ENCODE measurements around the gene OR9I1. TPM values are rescaled to one million over a fixed set of nuclear protein-coding genes. Genes with fewer than 3 reads are reported as not detected.

OR9I1 gene
- total and polyA plus RNA-seq, 2 of the 4 experiments (the other 2 are of a cell fraction), result not detected

DNA sequence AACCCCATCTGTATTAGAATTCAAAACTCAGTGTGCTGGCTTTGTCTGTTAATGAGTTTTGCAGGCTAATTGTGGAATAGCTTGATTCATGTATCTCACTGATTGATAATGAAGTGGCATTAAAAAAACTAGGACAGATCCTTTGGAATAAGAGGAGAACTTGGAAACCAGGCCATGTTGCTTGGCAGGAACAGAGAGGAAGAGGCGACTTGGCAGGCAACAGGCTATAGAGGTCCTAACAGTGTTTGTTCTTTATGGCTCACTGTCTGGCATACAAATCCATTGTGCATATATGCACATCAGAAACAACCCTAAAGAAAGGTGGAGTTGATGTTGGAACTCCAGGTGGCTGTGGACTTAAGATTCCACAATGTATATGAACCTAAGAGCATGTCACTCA is 17.4 kb upstream of the OR9I1 start:
- H4K20me1 ChIP-seq (ENCODE audit: insufficient read depth, low read length), result no peaks in the 10 kb centered on the region
- no peaks in the 10 kb centered on the region for H3K36me3 ChIP-seq (ENCODE audit: control insufficient read depth, insufficient read depth, low read length)

More for the DNA sequence above, 17.4 kb upstream of the OR9I1 start:
- no peak overlapping the region for H3K27ac ChIP-seq (ENCODE audit: insufficient read depth, low read length)
- H3K4me2 ChIP-seq (ENCODE audit: low read depth, low read length), result no peak overlapping the region
- no peak overlapping the region for H3K23ac ChIP-seq (ENCODE audit: low read depth, low read length)
- no peaks in the 10 kb centered on the region for H3K9me3 ChIP-seq (ENCODE audit: control insufficient read depth, insufficient read depth, low read length)
- ChIA-PET POLR2A (ENCODE audit: unreplicated experiment) (no interaction called here), CTCF (no interaction called here)
- in situ Hi-C loops (cut with MboI; ENCODE audit: low sequenced_read_pairs) (no loop called here), dilution Hi-C loops (cut with HindIII; ENCODE audit: low sequenced_read_pairs, unreplicated experiment) (no loop called here), intact Hi-C loops (cut with micrococcal nuclease) (no loop called here)
- no peak overlapping the region for H2BK15ac ChIP-seq (ENCODE audit: low read depth, low read length)
- no peak overlapping the region for H4K91ac ChIP-seq (ENCODE audit: insufficient read depth, low read depth, low read length)
- H3K4ac ChIP-seq (ENCODE audit: low read depth, low read length), result no peak overlapping the region
- no peak overlapping the region for H4K5ac ChIP-seq (ENCODE audit: low read depth, low read length)
- H2AFZ ChIP-seq (replicated peaks; ENCODE audit: low read length, poor library complexity), result no peak overlapping the region
- H2BK20ac ChIP-seq (ENCODE audit: low read depth, low read length), result no peak overlapping the region
- no peak overlapping the region for H2BK5ac ChIP-seq (ENCODE audit: low read depth, low read length, poor library complexity, severe bottlenecking)
- no peak overlapping the region for H3K56ac ChIP-seq (ENCODE audit: extremely low read depth, insufficient read depth, low read length)
- no peak overlapping the region for H2AK5ac ChIP-seq (ENCODE audit: low read depth, low read length)
- H4K8ac ChIP-seq (ENCODE audit: low read depth in 2 of 2, low read length in 2 of 2), result no peak overlapping the region
- no peak overlapping the region for H2AK9ac ChIP-seq (replicated peaks; ENCODE audit: low read depth, low read length, poor library complexity)
- H3K9ac ChIP-seq (ENCODE audit: low read depth, low read length), result no peak overlapping the region
- no peak for ATAC-seq (ENCODE audit: low read depth)
- H3K4me1 ChIP-seq (ENCODE audit: control insufficient read depth, insufficient read depth, low read length), result no peaks in the 10 kb centered on the region
- no peak for TF ChIP-seq RFX5 (IDR thresholded peaks at IDR 0.05; ENCODE audit: low read depth, low read length)
- TF ChIP-seq, protein P1, sequence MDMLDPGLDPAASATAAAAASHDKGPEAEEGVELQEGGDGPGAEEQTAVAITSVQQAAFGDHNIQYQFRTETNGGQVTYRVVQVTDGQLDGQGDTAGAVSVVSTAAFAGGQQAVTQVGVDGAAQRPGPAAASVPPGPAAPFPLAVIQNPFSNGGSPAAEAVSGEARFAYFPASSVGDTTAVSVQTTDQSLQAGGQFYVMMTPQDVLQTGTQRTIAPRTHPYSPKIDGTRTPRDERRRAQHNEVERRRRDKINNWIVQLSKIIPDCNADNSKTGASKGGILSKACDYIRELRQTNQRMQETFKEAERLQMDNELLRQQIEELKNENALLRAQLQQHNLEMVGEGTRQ (IDR thresholded peaks at IDR 0.05; ENCODE audit: low read depth, low read length), result no peak
- H3K4me3 ChIP-seq (ENCODE audit: insufficient read depth, low read depth, low read length), result no peak overlapping the region
- no peaks in the 10 kb centered on the region for H3K79me1 ChIP-seq (ENCODE audit: low read depth in 1 of 2, low read length in 2 of 2)
- DNase-seq, result no peak
- H3K14ac ChIP-seq (replicated peaks; ENCODE audit: low read depth, low read length), result no peak overlapping the region
- H3K9me1 ChIP-seq (ENCODE audit: insufficient read depth, low read length), result no peaks in the 10 kb centered on the region
- H2BK120ac ChIP-seq (ENCODE audit: low read depth, low read length), result no peak overlapping the region
- no peaks in the 10 kb centered on the region for H3K27me3 ChIP-seq (ENCODE audit: control insufficient read depth, insufficient read depth, low read length)
- no TSS peak for BruUV-seq (replicated peaks)
- H3K18ac ChIP-seq (ENCODE audit: low read depth, low read length), result no peak overlapping the region
- no CpG with 5 or more reads among the region's 1 CpG for WGBS, 2 experiments (ENCODE audit: extremely low coverage in 2 of 2, insufficient read length in 1 of 2)

All from IMR-90 (cell line).